Fibroblast of mammary gland (primary cell): ENCODE measurements around the gene CACNA2D3.

Experiments used
- DNase-seq: peaks from one replicate; pipeline ENCODE4 v3.0.0-alpha.2; 2010; ENCODE audit warnings: low read depth
- H3K4me3 ChIP-seq: 2 replicates; pipeline ENCODE4 v1.5.1; 2011; ENCODE audit warnings: low read depth, mild to moderate bottlenecking, low read length, moderate library complexity; ENCODE audit not compliant: control insufficient read depth
- TF ChIP-seq, protein P1 (sequence below): conservative IDR thresholded peaks from 2 replicates; pipeline ENCODE4 v1.5.1; 2011; ENCODE audit warnings: low read depth, low read length, inconsistent platforms; ENCODE audit not compliant: control insufficient read depth, insufficient read depth

CACNA2D3 gene

GRCh38 chr3:54873059-54874010 lies 751.0 kb downstream of the CACNA2D3 start:
- H3K4me3 ChIP-seq, result no peak overlapping the region
- DNase-seq, result peak; percentile 54
- TF ChIP-seq, protein P1, sequence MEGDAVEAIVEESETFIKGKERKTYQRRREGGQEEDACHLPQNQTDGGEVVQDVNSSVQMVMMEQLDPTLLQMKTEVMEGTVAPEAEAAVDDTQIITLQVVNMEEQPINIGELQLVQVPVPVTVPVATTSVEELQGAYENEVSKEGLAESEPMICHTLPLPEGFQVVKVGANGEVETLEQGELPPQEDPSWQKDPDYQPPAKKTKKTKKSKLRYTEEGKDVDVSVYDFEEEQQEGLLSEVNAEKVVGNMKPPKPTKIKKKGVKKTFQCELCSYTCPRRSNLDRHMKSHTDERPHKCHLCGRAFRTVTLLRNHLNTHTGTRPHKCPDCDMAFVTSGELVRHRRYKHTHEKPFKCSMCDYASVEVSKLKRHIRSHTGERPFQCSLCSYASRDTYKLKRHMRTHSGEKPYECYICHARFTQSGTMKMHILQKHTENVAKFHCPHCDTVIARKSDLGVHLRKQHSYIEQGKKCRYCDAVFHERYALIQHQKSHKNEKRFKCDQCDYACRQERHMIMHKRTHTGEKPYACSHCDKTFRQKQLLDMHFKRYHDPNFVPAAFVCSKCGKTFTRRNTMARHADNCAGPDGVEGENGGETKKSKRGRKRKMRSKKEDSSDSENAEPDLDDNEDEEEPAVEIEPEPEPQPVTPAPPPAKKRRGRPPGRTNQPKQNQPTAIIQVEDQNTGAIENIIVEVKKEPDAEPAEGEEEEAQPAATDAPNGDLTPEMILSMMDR, result no peak

- no peak for DNase-seq
- no peak overlapping the region for H3K4me3 ChIP-seq
- TF ChIP-seq, protein P1, result no peak
Observed at GRCh38 chr3:54874816-54875556, 752.6 kb downstream of the CACNA2D3 start.

- TF ChIP-seq, protein P1, result no peak
- no peak for DNase-seq
Observed at GRCh38 chr3:54875596-54876268, 753.4 kb downstream of the CACNA2D3 start.

DNA sequence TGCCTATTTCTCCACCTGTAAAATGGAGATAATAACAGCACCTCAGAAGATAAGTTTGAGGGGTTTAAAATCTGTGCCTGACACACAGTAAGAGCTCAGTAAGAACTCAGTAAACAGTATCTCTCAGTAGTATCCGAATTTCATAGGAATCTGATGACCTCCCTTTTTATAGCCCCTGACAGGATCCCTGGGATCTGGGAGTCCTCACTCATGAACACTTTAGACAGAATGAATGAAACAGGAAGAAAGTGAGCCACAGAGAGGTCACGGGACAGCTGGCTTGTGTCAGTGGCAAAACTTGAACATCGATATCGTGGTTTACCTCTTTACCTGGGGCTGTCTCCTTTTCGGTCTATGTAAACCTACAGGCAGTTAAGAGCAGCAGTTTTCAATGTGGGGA lies 754.3 kb downstream of the CACNA2D3 start:
- TF ChIP-seq, protein P1, result no peak

More at GRCh38 chr3:54875596-54876268, 753.4 kb downstream of the CACNA2D3 start:
- no peak overlapping the region for H3K4me3 ChIP-seq

GRCh38 chr3:54877730-54878129 lies 755.4 kb downstream of the CACNA2D3 start:
- H3K4me3 ChIP-seq, result no peak overlapping the region
- TF ChIP-seq, protein P1, result no peak
- DNase-seq, result no peak

More for the DNA sequence above, 754.3 kb downstream of the CACNA2D3 start:
- no peak overlapping the region for H3K4me3 ChIP-seq
- no peak for DNase-seq

DNA sequence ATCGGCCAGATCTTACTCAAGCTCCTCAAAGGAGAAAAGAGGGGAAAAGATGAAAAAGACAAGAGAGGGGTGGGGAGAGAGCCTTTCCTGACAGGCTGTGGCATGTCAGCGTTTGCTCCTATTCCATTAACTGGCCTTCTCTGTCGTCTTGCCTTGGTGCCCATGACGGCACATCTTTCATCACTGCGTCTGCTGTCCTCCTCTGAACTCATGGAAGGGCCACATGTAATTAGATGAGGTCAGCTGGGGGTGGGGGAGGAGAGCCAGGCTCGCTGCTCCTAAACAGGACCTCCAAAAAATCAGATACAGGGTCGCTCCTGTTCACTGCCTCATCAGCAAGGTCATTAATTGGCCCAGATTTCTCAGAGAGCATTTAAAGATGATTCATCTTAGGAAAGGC lies 755.8 kb downstream of the CACNA2D3 start:
- TF ChIP-seq, protein P1, result no peak
- no peak overlapping the region for H3K4me3 ChIP-seq
- DNase-seq, result peak; percentile 68
